NCI-H2107 treated with DMSO at 0.1 percent for 48 hours (cell line): ENCODE results near the gene MASP1.
"Not testable (repeated sequence)": the region's sequence is repeated elsewhere in the genome, so short reads cannot be mapped to it uniquely, and the experiment has no call there.

Source experiments
- DNase-seq: peaks from one replicate; lab custom pipeline; 2025; ENCODE audit not compliant: unreplicated experiment; lab: John Stamatoyannopoulos, UW

The MASP1 gene

GRCh38 chr3:187227658-187228258, 63.8 kb downstream of the MASP1 start:
- DNase-seq: no peak

GRCh38 chr3:187223799-187224198, 67.7 kb downstream of the MASP1 start:
- DNase-seq: peak; percentile 75

GRCh38 chr3:187222801-187223200, 68.7 kb downstream of the MASP1 start:
- DNase-seq: no peak

GRCh38 chr3:187215460-187215859, 76.1 kb downstream of the MASP1 start:
- no peak for DNase-seq

GRCh38 chr3:187213616-187214015, 77.9 kb downstream of the MASP1 start:
- DNase-seq: no peak

GRCh38 chr3:187212705-187213104, 78.8 kb downstream of the MASP1 start:
- DNase-seq: no peak

GRCh38 chr3:187212196-187212545, 79.4 kb downstream of the MASP1 start:
- DNase-seq: peak; percentile 82

- DNase-seq: peak; percentile 75
These were observed 79.9 kb downstream of the MASP1 start for GRCh38 chr3:187211532-187212195.

GRCh38 chr3:187210545-187211327, 80.8 kb downstream of the MASP1 start:
- no peak for DNase-seq

- DNase-seq: no peak
These were observed 81.4 kb downstream of the MASP1 start for GRCh38 chr3:187210091-187210490.

- no peak for DNase-seq
These were observed 82.0 kb downstream of the MASP1 start for GRCh38 chr3:187209491-187209890.

GRCh38 chr3:187208159-187208558, 83.4 kb downstream of the MASP1 start:
- DNase-seq: peak; percentile 70

GRCh38 chr3:187207624-187208023, 83.9 kb downstream of the MASP1 start:
- no peak for DNase-seq

- DNase-seq: no peak
These were observed 84.5 kb downstream of the MASP1 start for GRCh38 chr3:187207062-187207461.

- no peak for DNase-seq
These were observed 85.9 kb downstream of the MASP1 start for GRCh38 chr3:187205683-187206082.

- DNase-seq: not testable (repeated sequence)
These were observed 92.0 kb downstream of the MASP1 start for GRCh38 chr3:187199463-187200050.

GRCh38 chr3:187198490-187198889, 93.0 kb downstream of the MASP1 start:
- DNase-seq: no peak

- no peak for DNase-seq
These were observed 94.2 kb downstream of the MASP1 start, which contains the start of gene RTP1 for GRCh38 chr3:187197335-187197649. Gene RTP1, plus strand, starts transcription at chr3:187197486. Its CDS starts 30 bp downstream, at chr3:187197516.

- DNase-seq: peak; percentile 73
These were observed 94.8 kb downstream of the MASP1 start for GRCh38 chr3:187196573-187197334.

GRCh38 chr3:187193181-187193580, 98.4 kb downstream of the MASP1 start:
- no peak for DNase-seq

- DNase-seq: no peak
These were observed 100.3 kb downstream of the MASP1 start for GRCh38 chr3:187191271-187191670.
